Activated B cell treated with CpG ODN at 0.5 μM for 24 hours (primary cell): ENCODE measurements around the gene SARNP. TPM values are rescaled to one million over a fixed set of nuclear protein-coding genes. Genes with fewer than 3 reads are reported as not detected.

Experiments
- ATAC-seq: fragments of 200-7000 bp; cut with Tn5 transposase; one replicate; pipeline ENCODE4 v1.10.0; 2021; ENCODE audit warnings: low read depth, mild to moderate bottlenecking, moderate library complexity
- CTCF ChIA-PET: fragments of 350-600 bp; sonication (Branson Sonifier 250); formaldehyde crosslinking; loops from one replicate; lab custom pipeline; 2021; ENCODE audit warnings: antibody characterized with exemption; lab: Charles Lee
- POLR2A ChIA-PET: fragments of 350-600 bp; sonication (Branson Sonifier 250); formaldehyde crosslinking; loops from one replicate; lab custom pipeline; 2021; ENCODE audit warnings: antibody characterized with exemption; lab: Charles Lee
- DNase-seq: peaks from one replicate; pipeline ENCODE4 v3.0.0; 2022
- H3K27ac Mint-ChIP-seq: one replicate; pipeline ENCODE4 v1.8.0; 2020; ENCODE audit warnings: mixed read lengths
- H3K27me3 Mint-ChIP-seq: one replicate; pipeline ENCODE4 v1.8.0; 2021; ENCODE audit warnings: mixed read lengths
- H3K36me3 Mint-ChIP-seq: one replicate; pipeline ENCODE4 v1.8.0; 2021; ENCODE audit warnings: low read depth, mixed read lengths
- H3K4me1 Mint-ChIP-seq: one replicate; pipeline ENCODE4 v1.8.0; 2021; ENCODE audit warnings: mixed read lengths
- H3K4me3 Mint-ChIP-seq: one replicate; pipeline ENCODE4 v1.8.0; 2020; ENCODE audit warnings: mild to moderate bottlenecking, mixed read lengths
- H3K9me3 Mint-ChIP-seq: one replicate; pipeline ENCODE4 v1.8.0; 2020; ENCODE audit warnings: mixed read lengths
- intact Hi-C: fragments of 100-400 bp; cut with micrococcal nuclease; formaldehyde crosslinking; loops from one replicate; pipeline ENCODE4 v1.15.1; 2024
- total RNA-seq: library from RNA; stranded (reverse); gene quantifications from 2 replicates; pipeline ENCODE4 v1.2.3, GENCODE V29; 2022
- TF ChIP-seq, protein P1 (sequence below): fragments of 200-600 bp; IDR thresholded peaks from one replicate; pipeline ENCODE4 v1.8.0; 2022; ENCODE audit warnings: antibody characterized with exemption, mild to moderate bottlenecking

The SARNP gene
- total RNA-seq, 1 donor from 2014 or later: 53.6 TPM

DNA sequence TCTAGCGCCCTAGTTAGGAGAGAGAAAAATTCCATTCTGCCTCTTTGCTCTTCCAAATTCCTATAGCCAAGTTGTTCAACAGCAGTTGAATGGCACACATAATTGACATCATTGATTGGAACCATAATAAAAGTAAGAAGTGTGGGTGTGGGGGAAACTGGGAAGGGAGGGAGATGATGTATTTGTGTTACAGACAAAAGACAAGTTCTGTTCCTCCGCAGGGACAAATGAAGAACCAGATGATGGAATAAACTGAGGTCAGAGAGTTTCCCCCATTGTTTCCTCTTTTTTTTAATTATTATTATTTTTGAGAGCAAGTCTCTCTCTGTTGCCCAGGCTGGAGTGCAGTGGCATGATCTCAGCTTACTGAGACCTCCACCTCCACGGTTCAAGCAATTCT, 39.7 kb downstream of the SARNP start:
- intact Hi-C loops: no loop called here
- Mint-ChIP-seq H3K27me3 (no peaks in the 10 kb centered on the region), H3K36me3 (peaks cover 59% of the 10 kb centered on the region), H3K9me3 (no peaks in the 10 kb centered on the region), H3K27ac (peak overlapping the region; percentile 10), H3K4me1 (peaks cover 2% of the 10 kb centered on the region), H3K4me3 (no peak overlapping the region)
- ChIA-PET POLR2A (no interaction called here), CTCF (no interaction called here)
- ATAC-seq (no peak), DNase-seq (no peak)
- TF ChIP-seq, protein P1, sequence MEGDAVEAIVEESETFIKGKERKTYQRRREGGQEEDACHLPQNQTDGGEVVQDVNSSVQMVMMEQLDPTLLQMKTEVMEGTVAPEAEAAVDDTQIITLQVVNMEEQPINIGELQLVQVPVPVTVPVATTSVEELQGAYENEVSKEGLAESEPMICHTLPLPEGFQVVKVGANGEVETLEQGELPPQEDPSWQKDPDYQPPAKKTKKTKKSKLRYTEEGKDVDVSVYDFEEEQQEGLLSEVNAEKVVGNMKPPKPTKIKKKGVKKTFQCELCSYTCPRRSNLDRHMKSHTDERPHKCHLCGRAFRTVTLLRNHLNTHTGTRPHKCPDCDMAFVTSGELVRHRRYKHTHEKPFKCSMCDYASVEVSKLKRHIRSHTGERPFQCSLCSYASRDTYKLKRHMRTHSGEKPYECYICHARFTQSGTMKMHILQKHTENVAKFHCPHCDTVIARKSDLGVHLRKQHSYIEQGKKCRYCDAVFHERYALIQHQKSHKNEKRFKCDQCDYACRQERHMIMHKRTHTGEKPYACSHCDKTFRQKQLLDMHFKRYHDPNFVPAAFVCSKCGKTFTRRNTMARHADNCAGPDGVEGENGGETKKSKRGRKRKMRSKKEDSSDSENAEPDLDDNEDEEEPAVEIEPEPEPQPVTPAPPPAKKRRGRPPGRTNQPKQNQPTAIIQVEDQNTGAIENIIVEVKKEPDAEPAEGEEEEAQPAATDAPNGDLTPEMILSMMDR: no peak

DNA sequence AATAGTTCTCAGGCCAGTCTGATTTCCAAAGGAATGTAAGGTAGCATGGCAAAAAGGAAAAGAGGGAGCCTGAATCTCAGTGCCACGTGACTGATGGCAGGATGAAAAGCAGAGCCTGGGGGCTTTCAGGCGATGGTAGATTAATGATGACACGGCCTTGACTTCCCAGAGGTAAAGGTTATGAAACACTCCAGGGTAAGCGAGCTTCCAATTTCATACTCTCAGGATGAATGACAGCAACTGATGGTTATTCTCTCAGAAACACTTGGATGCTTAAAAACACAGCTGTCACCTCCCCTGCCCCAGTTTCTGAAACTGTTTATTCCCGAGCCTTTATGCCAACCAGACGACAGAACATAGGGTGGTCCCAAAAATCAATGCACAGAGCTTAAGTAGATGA, 45.8 kb downstream of the SARNP start:
- DNase-seq (no peak), ATAC-seq (no peak)
- TF ChIP-seq, protein P1: no peak
- POLR2A ChIA-PET: no interaction called here
- Mint-ChIP-seq H3K4me1 (peaks cover 2% of the 10 kb centered on the region), H3K9me3 (no peaks in the 10 kb centered on the region), H3K27ac (no peak overlapping the region), H3K27me3 (no peaks in the 10 kb centered on the region), H3K36me3 (peaks cover 58% of the 10 kb centered on the region), H3K4me3 (no peak overlapping the region)
- intact Hi-C loops: no loop called here
- CTCF ChIA-PET: no interaction called here

DNA sequence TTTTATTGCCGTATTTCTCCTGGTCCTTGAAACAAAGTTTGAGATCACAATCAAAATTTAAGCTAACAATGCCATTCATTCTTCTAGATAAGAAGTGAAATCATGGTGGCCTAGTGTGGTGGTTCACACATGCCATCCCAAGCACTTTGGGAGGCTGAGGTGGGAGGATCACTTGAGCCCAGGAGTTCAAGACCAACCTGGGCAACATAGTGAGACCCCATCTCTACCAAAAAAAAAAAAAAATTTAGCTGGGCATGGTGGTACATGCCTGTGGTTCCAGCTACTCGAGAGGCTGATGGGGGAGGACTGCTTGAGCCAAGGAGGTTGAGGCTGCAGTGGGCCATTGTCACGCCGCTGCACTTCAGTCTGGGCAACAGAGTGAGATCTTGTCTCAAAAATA, 50.4 kb downstream of the SARNP start:
- TF ChIP-seq, protein P1: no peak
- ChIA-PET CTCF (no interaction called here), POLR2A (interaction anchor here (0.5 kb wide), 1 partner anchor 13 kb away, joined by 3 read pairs; no protein-coding TSS in a partner anchor)
- Mint-ChIP-seq H3K9me3 (no peaks in the 10 kb centered on the region), H3K36me3 (peaks cover 63% of the 10 kb centered on the region), H3K4me3 (no peak overlapping the region), H3K27me3 (no peaks in the 10 kb centered on the region), H3K4me1 (no peaks in the 10 kb centered on the region), H3K27ac (no peak overlapping the region)
- ATAC-seq (no peak), DNase-seq (no peak)
- intact Hi-C loops: no loop called here

DNA sequence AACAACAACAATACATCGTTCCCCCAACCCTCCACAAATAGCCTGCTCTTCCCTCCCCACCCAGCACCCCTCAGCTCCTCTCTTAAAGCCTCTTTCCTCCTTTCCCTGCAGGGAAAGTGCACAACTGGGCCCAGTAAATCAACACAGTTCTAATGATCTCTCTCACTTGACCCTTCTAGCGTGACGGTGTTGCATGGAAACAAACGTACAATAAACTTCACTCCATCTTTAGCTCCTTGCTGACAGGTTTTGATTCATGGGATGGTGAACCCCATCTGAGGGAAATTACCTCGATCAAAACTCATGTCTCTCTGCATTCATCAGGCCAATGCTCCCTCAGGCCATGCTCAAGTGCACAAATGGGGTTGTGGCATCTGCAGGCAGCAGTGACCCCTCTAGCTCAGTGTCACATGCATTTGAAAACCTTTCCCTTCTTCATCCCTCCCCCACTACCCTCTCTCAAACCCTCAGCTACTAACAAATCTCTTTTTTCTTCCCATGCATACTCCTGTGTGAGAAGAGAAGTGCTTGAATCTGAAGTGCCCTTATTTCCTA, 51.7 kb downstream of the SARNP start:
- intact Hi-C loops: no loop called here
- DNase-seq: no peak
- ChIA-PET CTCF (interaction anchor here (1.3 to 1.7 kb wide), 2 partner anchors 30 to 175 kb away, joined by 3 to 5 read pairs; no protein-coding TSS in a partner anchor), POLR2A (no interaction called here)
- Mint-ChIP-seq H3K36me3 (peaks cover 59% of the 10 kb centered on the region), H3K9me3 (no peaks in the 10 kb centered on the region), H3K27me3 (no peaks in the 10 kb centered on the region), H3K4me3 (no peak overlapping the region), H3K4me1 (no peaks in the 10 kb centered on the region), H3K27ac (no peak overlapping the region)
- ATAC-seq: no peak
- TF ChIP-seq, protein P1: no peak

DNA sequence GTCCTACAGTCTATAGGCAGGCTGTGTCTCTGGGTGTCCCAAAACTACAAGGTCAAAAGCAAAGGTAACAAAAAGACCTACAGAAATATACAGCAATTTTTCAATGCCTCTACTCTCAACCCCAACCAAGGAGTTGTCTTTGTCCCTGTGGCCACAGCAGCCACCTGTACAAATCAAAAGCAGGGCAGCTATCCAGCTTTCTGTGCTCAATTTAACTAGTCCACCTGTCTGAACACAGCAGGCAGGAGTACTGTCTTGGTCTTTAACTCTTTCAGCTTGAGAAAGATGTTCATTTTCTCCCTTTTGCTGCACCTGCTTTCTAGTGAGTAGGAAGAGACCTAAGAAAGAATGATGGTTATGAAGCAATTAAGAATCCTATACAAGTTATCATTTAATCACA, 54.9 kb downstream of the SARNP start:
- CTCF ChIA-PET: no interaction called here
- peaks cover 66% of the 10 kb centered on the region for H3K36me3 Mint-ChIP-seq
- H3K9me3 Mint-ChIP-seq: no peaks in the 10 kb centered on the region
- POLR2A ChIA-PET: no interaction called here
- no peak overlapping the region for H3K4me3 Mint-ChIP-seq
- no peaks in the 10 kb centered on the region for H3K4me1 Mint-ChIP-seq
- no peaks in the 10 kb centered on the region for H3K27me3 Mint-ChIP-seq
- TF ChIP-seq, protein P1: no peak
- DNase-seq (no peak), ATAC-seq (no peak)
- H3K27ac Mint-ChIP-seq: no peak overlapping the region
- intact Hi-C loops: no loop called here
